ENCODE results near the gene SPEN. TPM values are rescaled to one million over a fixed set of nuclear protein-coding genes. Genes with fewer than 3 reads are reported as not detected.

Gene SPEN, protein sequence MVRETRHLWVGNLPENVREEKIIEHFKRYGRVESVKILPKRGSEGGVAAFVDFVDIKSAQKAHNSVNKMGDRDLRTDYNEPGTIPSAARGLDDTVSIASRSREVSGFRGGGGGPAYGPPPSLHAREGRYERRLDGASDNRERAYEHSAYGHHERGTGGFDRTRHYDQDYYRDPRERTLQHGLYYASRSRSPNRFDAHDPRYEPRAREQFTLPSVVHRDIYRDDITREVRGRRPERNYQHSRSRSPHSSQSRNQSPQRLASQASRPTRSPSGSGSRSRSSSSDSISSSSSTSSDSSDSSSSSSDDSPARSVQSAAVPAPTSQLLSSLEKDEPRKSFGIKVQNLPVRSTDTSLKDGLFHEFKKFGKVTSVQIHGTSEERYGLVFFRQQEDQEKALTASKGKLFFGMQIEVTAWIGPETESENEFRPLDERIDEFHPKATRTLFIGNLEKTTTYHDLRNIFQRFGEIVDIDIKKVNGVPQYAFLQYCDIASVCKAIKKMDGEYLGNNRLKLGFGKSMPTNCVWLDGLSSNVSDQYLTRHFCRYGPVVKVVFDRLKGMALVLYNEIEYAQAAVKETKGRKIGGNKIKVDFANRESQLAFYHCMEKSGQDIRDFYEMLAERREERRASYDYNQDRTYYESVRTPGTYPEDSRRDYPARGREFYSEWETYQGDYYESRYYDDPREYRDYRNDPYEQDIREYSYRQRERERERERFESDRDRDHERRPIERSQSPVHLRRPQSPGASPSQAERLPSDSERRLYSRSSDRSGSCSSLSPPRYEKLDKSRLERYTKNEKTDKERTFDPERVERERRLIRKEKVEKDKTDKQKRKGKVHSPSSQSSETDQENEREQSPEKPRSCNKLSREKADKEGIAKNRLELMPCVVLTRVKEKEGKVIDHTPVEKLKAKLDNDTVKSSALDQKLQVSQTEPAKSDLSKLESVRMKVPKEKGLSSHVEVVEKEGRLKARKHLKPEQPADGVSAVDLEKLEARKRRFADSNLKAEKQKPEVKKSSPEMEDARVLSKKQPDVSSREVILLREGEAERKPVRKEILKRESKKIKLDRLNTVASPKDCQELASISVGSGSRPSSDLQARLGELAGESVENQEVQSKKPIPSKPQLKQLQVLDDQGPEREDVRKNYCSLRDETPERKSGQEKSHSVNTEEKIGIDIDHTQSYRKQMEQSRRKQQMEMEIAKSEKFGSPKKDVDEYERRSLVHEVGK (N-terminal part only)
- total RNA-seq, result 33.3 and 34.0 TPM in 2 replicates

DNA sequence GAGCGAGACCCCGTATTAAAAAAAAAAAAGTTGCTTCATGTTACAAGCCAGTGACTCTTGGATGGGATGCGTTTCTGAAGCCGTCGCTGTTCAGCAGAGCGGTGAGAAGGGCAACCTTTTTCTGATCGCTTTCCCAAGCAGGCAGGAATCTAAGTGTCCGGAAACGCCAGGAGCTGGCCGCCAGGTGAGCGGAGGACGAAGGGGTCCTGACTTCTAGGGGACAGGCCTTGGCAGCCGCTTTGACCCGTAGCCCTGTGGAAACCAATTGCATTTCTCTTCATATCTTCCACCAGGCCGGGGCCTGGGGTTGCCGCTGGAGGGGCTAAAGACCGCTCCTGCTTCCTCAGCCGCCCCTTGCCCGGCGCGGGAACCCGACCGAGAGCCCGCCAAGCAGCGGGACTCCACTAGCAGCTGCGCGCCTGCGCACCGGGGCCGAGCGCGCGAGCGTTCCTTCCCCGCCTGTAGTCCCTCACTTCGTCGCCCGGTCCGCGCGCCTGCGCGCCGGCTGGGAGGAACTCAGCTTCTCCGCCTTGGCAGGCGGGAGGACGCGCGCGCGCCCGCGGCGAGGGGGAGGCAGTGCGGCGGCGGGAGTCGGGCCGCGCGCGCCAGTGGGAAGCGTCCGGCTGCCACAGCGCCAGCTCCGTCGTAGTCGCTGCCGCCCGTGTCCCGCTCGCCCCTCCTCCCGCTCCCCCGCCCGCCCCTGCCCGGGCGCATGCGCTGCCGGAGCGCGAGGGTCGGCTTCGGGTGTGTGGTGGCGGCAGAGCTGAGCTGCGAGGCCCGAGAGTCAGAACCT, at the start of gene SPEN:
Gene SPEN (plus strand): TSS at position 608 of the 793 bp plus-strand sequence. CDS start 361 bp downstream, outside the sequence.

GRCh38 chr1:15807549-15807948, 40.0 kb upstream of the SPEN start, which contains the start of gene UQCRHL:
UQCRHL (minus strand) TSS chr1:15807649; CDS start chr1:15807649, 0 bp downstream.

GRCh38 chr1:15975805-15976680, 128.5 kb downstream of the SPEN start, which contains the start of gene ZBTB17:
ZBTB17 (minus strand) TSS chr1:15976101; CDS start chr1:15948495, 27,606 bp downstream.

Small RNAs within 50 kb of the gene (small RNA-seq; reads per million reads assigned to genes)
- gene AL034555.1 (not detected), gene AL355994.1 (not detected), gene AL355994.5 (not detected)

Other genes with a start within 250 kb of the SPEN start
- gene DDI2, start 230.2 kb upstream of the SPEN start, total RNA-seq, result 23.7 and 36.7 TPM in 2 replicates
- gene PLEKHM2, start 163.4 kb upstream of the SPEN start, total RNA-seq, result 88.3 and 99.8 TPM in 2 replicates
- gene SLC25A34, start 111.4 kb upstream of the SPEN start, total RNA-seq, result 0.52 and 0.65 TPM in 2 replicates
- not detected in 2 replicates for gene TMEM82, start 105.2 kb upstream of the SPEN start, total RNA-seq
- gene FBLIM1, start 88.9 kb upstream of the SPEN start, total RNA-seq, result 26.7 and 29.4 TPM in 2 replicates
- gene UQCRHL, start 40.1 kb upstream of the SPEN start, total RNA-seq, result 1.6 and 1.8 TPM in 2 replicates
- gene ZBTB17, start 128.4 kb downstream of the SPEN start, total RNA-seq, result 16.6 and 19.3 TPM in 2 replicates
- gene SRARP, start 156.5 kb downstream of the SPEN start, total RNA-seq, result not detected in 2 replicates
- gene HSPB7, start 170.3 kb downstream of the SPEN start, total RNA-seq, result 13.2 and 19.6 TPM in 2 replicates
- gene CLCNKA, start 174.3 kb downstream of the SPEN start, total RNA-seq, result not detected in 2 replicates
- gene CLCNKB, start 196.1 kb downstream of the SPEN start, total RNA-seq, result 0.54 and 0.78 TPM in 2 replicates
- 0.26 TPM in 1 of 2 replicates, not detected in the other for gene FAM131C, start 225.9 kb downstream of the SPEN start, total RNA-seq

All from articular chondrocyte of knee joint (primary cell).